Lower leg skin (tissue), 4 donors: ENCODE data around the gene PSD2. TPM values are rescaled to one million over a fixed set of nuclear protein-coding genes. Genes with fewer than 3 reads are reported as not detected.

ENCODE experiments used
- DNase-seq, 2 donors: peaks; one replicate each; pipeline ENCODE4 v3.0.0-alpha.2; 2019; ENCODE audit warnings: low spot score in 2 of 2
- H3K4me3 ChIP-seq: fragments of 200-600 bp; sonication (generic); 2 replicates; pipeline ENCODE4 v1.5.1; 2017; ENCODE audit warnings: mild to moderate bottlenecking, low read depth; ENCODE audit not compliant: poor library complexity, severe bottlenecking
- POLR2A ChIP-seq, 2 donors: fragments of 450-650 bp; IDR thresholded peaks; one replicate each; pipeline ENCODE4 v1.6.1; 2016 to 2017; ENCODE audit warnings: antibody characterized with exemption in 2 of 2, mild to moderate bottlenecking in 1 of 2, moderate library complexity in 1 of 2
- WGBS, 2 donors: methylation state at CpG; one replicate each; pipeline ENCODE4 v1.1.5; 2018; 5-methylcytosine and 5-hydroxymethylcytosine counted together
- intact Hi-C: fragments of 100-400 bp; cut with DNase I; formaldehyde crosslinking; loops from one replicate; pipeline ENCODE4 v1.15.0; 2023; ENCODE audit warnings: low total_unique reads
- total RNA-seq, 4 donors: library from RNA; depleted of rRNA; stranded (reverse); fragments of >200 nt; gene quantifications; one replicate each; pipeline ENCODE4 v1.1.0, GENCODE V29; 2016
- TF ChIP-seq, protein P1 (sequence below), 3 donors: fragments of 450-650 bp; IDR thresholded peaks; one replicate each; pipeline ENCODE4 v1.5.1; 2016; ENCODE audit warnings: antibody characterized with exemption in 3 of 3, mild to moderate bottlenecking in 3 of 3, moderate library complexity in 2 of 3

PSD2 gene
- total RNA-seq: under 1 TPM; 0.15 to 0.30 (median 0.16) TPM

DNA sequence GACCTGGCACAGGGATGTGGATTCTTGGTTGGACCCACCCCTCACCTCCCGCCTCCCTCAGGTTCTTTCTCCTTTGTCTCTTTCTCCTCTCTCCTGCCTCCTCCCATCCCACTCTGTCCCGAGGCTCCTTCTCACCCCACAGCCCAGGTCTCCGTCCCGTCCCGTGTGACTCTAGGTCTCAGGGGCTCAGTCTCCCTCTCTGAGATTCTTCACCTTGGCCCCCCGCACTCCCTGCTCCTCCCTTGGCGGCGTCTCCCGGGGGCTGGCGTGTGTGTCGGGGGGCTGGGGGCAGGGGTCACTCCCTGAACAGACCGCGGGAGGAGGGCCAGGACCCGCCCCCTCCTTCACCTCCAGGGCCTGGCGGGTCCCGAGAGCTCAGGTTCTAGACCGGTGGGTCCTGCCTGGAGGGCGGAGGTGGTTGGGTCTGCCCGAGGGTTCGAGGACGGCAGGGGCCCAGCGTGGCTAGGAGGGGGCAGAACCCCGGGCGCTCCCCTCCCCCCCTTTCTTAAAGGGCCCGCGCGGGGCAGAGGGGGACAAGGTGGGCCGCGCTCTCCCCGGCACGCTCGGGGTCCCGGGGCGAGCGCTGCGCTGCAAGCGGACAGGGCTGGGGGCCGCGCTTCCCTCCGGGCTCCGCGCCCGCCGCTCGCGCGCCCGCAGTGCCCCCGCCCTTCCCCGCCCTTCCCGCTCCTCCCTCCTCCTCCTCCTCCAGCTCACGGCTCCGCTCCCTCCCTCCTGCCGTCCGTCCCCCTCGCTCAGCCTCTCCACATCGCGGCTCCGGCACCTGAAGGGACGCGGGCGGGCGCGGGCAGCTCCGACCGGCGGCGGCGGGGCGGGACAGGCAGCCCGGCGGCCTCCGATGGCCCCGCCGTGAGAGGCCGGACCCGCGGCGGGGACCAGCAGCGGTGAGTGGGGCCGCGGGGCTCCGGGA lies at the start of gene PSD2:
TSS of gene PSD2 (plus strand) at position 735 of the 928 bp plus-strand sequence. CDS start 13,633 bp downstream, outside the sequence.
- DNase-seq: no peak
- WGBS, 2 donors: 5 to 8% methylated on average over 25 to 56 of the region's 83 CpGs
- intact Hi-C loops: loop anchor here (10.0 kb wide), 1 partner anchor 359 kb away; no protein-coding TSS in a partner anchor
- TF ChIP-seq POLR2A (IDR thresholded peaks at IDR 0.05): no peak
- TF ChIP-seq, protein P1, sequence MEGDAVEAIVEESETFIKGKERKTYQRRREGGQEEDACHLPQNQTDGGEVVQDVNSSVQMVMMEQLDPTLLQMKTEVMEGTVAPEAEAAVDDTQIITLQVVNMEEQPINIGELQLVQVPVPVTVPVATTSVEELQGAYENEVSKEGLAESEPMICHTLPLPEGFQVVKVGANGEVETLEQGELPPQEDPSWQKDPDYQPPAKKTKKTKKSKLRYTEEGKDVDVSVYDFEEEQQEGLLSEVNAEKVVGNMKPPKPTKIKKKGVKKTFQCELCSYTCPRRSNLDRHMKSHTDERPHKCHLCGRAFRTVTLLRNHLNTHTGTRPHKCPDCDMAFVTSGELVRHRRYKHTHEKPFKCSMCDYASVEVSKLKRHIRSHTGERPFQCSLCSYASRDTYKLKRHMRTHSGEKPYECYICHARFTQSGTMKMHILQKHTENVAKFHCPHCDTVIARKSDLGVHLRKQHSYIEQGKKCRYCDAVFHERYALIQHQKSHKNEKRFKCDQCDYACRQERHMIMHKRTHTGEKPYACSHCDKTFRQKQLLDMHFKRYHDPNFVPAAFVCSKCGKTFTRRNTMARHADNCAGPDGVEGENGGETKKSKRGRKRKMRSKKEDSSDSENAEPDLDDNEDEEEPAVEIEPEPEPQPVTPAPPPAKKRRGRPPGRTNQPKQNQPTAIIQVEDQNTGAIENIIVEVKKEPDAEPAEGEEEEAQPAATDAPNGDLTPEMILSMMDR (IDR thresholded peaks at IDR 0.05): no peak
- H3K4me3 ChIP-seq: peak within 1 kb of the TSS; percentile 14

DNA sequence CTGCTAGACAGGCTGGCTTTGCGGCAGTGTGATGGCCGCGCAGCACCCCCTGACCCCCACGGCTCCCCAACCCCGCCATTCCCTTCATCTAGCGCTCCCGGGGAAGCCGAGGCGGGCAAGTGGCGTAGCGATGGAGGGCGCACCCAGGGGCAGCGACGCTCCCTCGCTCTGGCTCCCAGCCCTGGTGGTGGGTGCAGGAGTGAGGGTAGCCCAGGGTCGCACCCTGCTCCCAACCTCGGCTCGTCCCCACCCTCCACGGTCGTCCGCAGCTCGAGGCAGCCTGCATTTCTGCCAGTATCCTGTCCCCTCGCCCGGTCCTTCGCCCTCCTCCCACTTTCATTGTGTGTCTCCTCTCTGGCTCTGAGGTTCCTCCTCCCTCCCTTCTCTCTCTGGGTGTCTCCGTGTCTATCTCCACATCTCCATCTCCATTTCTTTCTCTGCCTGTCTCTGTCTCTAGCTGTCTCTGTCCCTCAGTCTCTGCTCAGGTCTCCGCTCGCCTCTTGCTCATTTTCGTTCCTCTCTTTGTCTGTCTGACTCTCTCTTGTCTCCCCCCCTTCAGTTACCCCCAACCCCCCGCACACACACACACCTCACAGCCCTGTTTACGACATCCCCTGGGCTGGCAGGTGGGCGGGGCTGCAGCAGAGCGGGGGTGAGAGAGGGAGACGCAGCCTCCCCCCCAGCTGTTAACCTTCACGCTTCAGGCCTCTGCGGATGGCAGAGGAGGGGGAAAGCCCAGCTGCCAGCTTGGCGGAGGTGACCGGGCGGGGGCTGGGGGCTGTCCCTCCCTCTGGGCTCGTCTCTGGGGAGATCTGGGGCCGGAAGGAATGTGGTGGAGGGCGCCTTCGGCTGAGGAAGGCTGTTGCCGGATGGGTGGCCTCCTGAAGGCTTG lies 48.7 kb upstream of the PSD2 start:
- peak in 1 of 2 donors; percentile 91 for DNase-seq
- intact Hi-C loops: no loop called here
- H3K4me3 ChIP-seq: no peak overlapping the region
- 2 to 3% methylated on average over 20 to 31 of the region's 44 CpGs for WGBS, 2 donors
- TF ChIP-seq POLR2A (IDR thresholded peaks at IDR 0.05): no peak
- TF ChIP-seq, protein P1 (IDR thresholded peaks at IDR 0.05): no peak

DNA sequence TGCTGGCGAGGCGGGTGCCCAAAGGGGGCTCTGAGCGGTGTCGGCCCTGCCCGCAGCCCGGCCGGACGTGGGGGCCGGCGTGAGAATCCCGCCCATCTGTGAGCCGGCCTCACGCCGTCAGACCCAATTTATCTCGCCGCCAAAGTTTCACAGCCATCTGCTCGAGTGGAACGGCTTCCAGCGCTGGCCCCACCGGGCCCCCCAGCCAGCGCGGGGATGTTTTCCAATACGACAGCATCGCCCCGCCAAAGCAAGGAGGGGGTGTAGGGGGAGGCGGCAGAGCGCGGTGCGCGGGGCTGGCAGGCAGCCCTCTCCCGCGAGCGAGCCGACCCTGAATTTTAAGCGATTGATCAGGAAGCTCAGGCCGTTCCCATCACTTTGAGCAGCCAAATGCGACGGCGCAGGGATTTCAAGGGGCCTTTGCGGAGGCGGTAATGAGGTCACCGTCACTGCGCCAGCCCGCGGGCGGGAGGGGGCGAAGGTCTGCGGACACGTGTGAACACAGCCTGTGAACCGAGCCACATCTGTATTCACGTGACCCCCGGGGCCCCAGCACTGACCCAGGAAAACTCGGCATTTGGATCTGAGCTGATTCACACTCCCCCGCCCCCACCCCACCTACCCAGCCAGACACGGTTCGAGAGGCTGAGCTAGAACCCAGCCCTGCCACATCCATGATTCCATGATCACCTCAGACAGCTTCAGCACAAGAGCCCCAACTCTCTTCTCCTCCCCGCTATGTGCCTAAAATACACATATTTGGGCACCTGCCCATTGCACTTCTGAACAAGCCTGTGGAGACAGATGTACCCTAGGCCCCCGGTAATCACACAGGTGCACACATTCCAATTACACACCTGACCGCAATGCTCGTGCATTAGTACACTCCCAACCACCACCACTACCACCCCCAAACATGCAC lies 47.8 kb upstream of the PSD2 start:
- 2 to 6% methylated on average over 46 to 51 of the region's 60 CpGs for WGBS, 2 donors
- no peak overlapping the region for H3K4me3 ChIP-seq
- no peak for DNase-seq
- TF ChIP-seq, protein P1 (IDR thresholded peaks at IDR 0.05): no peak
- intact Hi-C loops: no loop called here

DNA sequence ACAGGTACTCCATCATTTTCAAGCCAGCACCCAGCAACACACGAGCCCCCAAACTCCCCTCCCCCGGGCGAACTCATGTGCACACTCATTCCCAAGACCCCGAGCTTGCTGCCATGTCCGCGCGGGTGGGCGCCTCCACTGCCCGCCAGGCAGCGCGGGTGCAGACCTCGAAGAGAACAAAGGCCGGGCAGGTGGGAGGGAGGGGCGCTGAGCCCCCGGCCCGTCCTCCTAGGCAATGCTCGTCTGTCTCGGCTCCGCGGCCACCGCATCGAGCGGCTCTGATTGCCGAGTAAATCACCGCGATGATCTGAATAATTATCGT lies 47.1 kb upstream of the PSD2 start:
- 33 to 37% methylated on average over 27 of the region's 27 CpGs for WGBS, 2 donors
- no peak for DNase-seq
- intact Hi-C loops: no loop called here

More for the DNA sequence above, 47.1 kb upstream of the PSD2 start:
- no peak for TF ChIP-seq POLR2A (IDR thresholded peaks at IDR 0.05)
- TF ChIP-seq, protein P1 (IDR thresholded peaks at IDR 0.05): no peak
- no peak overlapping the region for H3K4me3 ChIP-seq
